ENCODE measurements around the gene RAMP3.

RAMP3 gene

DNA sequence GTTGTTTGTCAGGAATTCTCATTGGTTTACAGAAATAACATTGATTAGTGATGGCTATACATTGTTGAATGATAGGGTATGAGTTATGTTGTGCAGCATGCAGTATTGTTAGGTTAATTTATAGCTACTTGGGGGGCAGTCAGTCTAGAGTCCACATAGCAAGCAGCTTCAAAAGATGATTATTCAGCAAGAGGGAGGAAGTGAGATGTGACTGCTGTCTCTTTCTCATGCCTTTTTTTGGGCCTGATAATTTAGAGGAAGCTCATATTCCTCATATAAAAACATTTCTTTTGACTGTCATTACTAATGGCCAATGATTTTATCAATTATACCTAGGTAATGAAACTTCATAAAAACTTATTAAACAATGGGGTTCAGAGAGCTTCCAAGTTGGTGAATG is 42.7 kb upstream of the RAMP3 start:
- TF ChIP-seq, protein P1, sequence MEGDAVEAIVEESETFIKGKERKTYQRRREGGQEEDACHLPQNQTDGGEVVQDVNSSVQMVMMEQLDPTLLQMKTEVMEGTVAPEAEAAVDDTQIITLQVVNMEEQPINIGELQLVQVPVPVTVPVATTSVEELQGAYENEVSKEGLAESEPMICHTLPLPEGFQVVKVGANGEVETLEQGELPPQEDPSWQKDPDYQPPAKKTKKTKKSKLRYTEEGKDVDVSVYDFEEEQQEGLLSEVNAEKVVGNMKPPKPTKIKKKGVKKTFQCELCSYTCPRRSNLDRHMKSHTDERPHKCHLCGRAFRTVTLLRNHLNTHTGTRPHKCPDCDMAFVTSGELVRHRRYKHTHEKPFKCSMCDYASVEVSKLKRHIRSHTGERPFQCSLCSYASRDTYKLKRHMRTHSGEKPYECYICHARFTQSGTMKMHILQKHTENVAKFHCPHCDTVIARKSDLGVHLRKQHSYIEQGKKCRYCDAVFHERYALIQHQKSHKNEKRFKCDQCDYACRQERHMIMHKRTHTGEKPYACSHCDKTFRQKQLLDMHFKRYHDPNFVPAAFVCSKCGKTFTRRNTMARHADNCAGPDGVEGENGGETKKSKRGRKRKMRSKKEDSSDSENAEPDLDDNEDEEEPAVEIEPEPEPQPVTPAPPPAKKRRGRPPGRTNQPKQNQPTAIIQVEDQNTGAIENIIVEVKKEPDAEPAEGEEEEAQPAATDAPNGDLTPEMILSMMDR (IDR thresholded peaks at IDR 0.05): no peak
- Histone ChIP-seq H3K4me3 (ENCODE audit: low read depth, low read length) (no peak overlapping the region), H3K4me1 (peaks cover 3% of the 10 kb centered on the region), H3K27ac (no peak overlapping the region), H3K9me3 (ENCODE audit: control insufficient read depth, low read length) (no peaks in the 10 kb centered on the region), H3K36me3 (ENCODE audit: control insufficient read depth, insufficient read depth, low read length) (no peaks in the 10 kb centered on the region), H3K79me2 (peaks cover 4% of the 10 kb centered on the region), H2AFZ (no peak overlapping the region), H3K4me2 (ENCODE audit: low read length) (no peak overlapping the region), H3K9ac (no peak overlapping the region), H3K27me3 (ENCODE audit: control insufficient read depth, insufficient read depth, low read length) (no peaks in the 10 kb centered on the region)

DNA sequence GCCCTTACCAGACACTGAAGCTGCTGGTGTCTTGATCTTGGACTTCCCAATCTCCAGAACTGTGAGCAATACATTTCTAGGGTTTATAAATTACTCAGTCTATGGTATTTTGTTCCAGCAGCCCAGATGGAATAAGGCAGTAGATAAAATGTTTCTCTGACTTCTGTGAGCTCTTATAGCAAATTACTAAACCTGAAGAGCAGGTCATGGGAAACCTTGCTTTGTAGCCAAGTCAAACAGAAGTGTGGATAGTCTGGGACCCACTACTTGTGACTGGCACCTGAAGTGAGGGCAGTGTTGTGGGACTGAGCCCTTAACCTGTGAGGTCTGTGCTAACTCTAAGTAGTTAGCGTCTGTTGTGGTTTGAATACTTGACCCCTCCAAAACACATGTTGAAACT is 41.5 kb upstream of the RAMP3 start:
- Histone ChIP-seq H3K27ac (no peak overlapping the region), H3K9me3 (ENCODE audit: control insufficient read depth, low read length) (no peaks in the 10 kb centered on the region), H3K4me3 (ENCODE audit: low read depth, low read length) (no peak overlapping the region), H3K36me3 (ENCODE audit: control insufficient read depth, insufficient read depth, low read length) (no peaks in the 10 kb centered on the region), H3K27me3 (ENCODE audit: control insufficient read depth, insufficient read depth, low read length) (no peaks in the 10 kb centered on the region), H2AFZ (no peak overlapping the region), H3K9ac (no peak overlapping the region), H3K4me2 (ENCODE audit: low read length) (no peak overlapping the region), H3K79me2 (peaks cover 1% of the 10 kb centered on the region), H3K4me1 (no peaks in the 10 kb centered on the region)
- TF ChIP-seq, protein P1 (IDR thresholded peaks at IDR 0.05): no peak

DNA sequence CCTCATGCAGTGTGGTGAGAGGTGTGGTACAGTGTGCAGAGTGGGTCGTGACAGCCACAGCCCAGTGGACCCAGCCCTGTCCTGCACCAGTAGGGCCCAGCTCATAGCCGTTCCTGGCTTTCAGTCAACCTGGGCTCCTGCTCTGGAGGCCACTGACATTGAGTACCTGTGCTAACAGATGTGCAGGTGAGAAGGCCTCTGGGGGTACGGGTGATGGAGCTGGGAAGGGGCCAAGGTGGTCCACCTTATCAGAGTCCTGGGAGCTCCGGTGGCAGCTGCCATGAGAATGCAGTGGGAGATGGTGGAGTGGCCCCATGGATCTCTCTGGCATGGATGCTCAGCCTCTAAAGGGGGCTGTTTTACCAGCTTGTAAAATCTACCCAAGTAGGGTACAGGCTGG is 40.0 kb upstream of the RAMP3 start:
- Histone ChIP-seq H3K4me1 (no peaks in the 10 kb centered on the region), H3K4me2 (ENCODE audit: low read length) (no peak overlapping the region), H3K9ac (no peak overlapping the region), H3K27me3 (ENCODE audit: control insufficient read depth, insufficient read depth, low read length) (no peaks in the 10 kb centered on the region), H3K9me3 (ENCODE audit: control insufficient read depth, low read length) (no peaks in the 10 kb centered on the region), H3K36me3 (ENCODE audit: control insufficient read depth, insufficient read depth, low read length) (no peaks in the 10 kb centered on the region), H3K4me3 (ENCODE audit: low read depth, low read length) (no peak overlapping the region), H2AFZ (no peak overlapping the region), H3K79me2 (no peaks in the 10 kb centered on the region), H3K27ac (no peak overlapping the region)
- TF ChIP-seq, protein P1 (IDR thresholded peaks at IDR 0.05): no peak

DNA sequence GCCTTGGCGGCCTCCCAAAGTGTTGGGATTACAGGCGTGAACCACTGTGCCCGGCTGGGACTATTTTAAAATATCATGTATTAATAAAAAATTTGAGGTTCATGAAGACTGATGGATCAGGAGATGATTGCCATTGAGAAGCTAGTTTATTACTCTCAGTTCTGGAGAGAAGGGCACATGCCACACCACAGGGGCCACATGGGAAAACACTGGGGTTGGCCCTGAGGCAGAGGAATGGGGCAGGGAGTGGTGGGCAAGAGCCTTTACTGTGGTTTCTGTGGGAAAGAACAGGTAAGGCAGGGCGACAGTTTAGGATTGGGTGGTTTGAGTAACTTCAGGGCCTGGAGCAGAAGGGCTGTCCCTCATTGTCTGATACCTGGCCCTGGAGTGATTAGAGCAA is 39.3 kb upstream of the RAMP3 start:
- H2AFZ ChIP-seq: no peak overlapping the region
- H3K4me3 ChIP-seq (ENCODE audit: low read depth, low read length): no peak overlapping the region
- H3K9ac ChIP-seq: no peak overlapping the region
- H3K9me3 ChIP-seq (ENCODE audit: control insufficient read depth, low read length): no peaks in the 10 kb centered on the region
- TF ChIP-seq, protein P1 (IDR thresholded peaks at IDR 0.05): no peak
- no peaks in the 10 kb centered on the region for H3K36me3 ChIP-seq (ENCODE audit: control insufficient read depth, insufficient read depth, low read length)
- H3K27me3 ChIP-seq (ENCODE audit: control insufficient read depth, insufficient read depth, low read length): no peaks in the 10 kb centered on the region
- no peaks in the 10 kb centered on the region for H3K4me1 ChIP-seq
- H3K79me2 ChIP-seq: no peaks in the 10 kb centered on the region
- no peak overlapping the region for H3K27ac ChIP-seq
- H3K4me2 ChIP-seq (ENCODE audit: low read length): no peak overlapping the region

DNA sequence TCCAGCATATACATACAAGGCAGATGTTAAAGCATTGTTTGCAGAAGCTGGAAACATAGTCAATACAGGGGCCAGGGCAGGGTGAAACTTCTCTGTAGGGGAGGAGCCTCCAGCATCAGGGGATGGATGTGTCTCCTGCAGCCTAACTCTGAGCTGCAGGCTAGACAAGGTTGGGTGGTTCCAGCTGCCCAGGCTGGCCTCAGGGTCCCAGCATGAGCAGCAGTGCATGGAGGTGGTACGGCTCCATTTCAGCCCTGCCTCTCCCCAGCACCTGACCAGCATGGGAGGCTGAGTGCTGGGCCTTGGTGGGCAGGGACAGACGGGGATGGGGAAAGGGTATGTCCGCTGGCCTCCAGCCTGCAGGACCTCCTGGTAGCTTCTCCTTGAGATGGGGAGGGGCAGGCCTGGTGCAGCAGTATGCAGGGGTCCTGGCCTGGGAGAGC is 38.7 kb upstream of the RAMP3 start:
- H3K27ac ChIP-seq: no peak overlapping the region
- no peaks in the 10 kb centered on the region for H3K4me1 ChIP-seq
- H3K4me3 ChIP-seq (ENCODE audit: low read depth, low read length): no peak overlapping the region
- no peak overlapping the region for H3K9ac ChIP-seq
- no peak overlapping the region for H2AFZ ChIP-seq
- no peak overlapping the region for H3K4me2 ChIP-seq (ENCODE audit: low read length)
- TF ChIP-seq, protein P1 (IDR thresholded peaks at IDR 0.05): no peak
- H3K27me3 ChIP-seq (ENCODE audit: control insufficient read depth, insufficient read depth, low read length): no peaks in the 10 kb centered on the region
- H3K36me3 ChIP-seq (ENCODE audit: control insufficient read depth, insufficient read depth, low read length): no peaks in the 10 kb centered on the region
- no peaks in the 10 kb centered on the region for H3K9me3 ChIP-seq (ENCODE audit: control insufficient read depth, low read length)
- no peaks in the 10 kb centered on the region for H3K79me2 ChIP-seq
